DND-41 (cell line): ENCODE data around the gene PHF20.

Experiments
- ATAC-seq: fragments of 200-7000 bp; cut with Tn5 transposase; 3 replicates; pipeline ENCODE4 v1.9.1; 2021; ENCODE audit warnings: low read depth; ENCODE audit not compliant: insufficient read depth
- DNase-seq: peaks from one replicate; pipeline ENCODE4 v3.0.0-alpha.2; 2020
- H2AFZ ChIP-seq: 2 replicates; pipeline ENCODE4 v1.6.0; 2012; ENCODE audit warnings: low read depth, low read length
- H3K27ac ChIP-seq: 2 replicates; pipeline ENCODE4 v1.5.1; 2012; ENCODE audit warnings: low read length, inconsistent platforms
- H3K27me3 ChIP-seq: fragments of 200-600 bp; sonication (generic); 2 replicates; pipeline ENCODE4 v1.6.0; 2012; ENCODE audit warnings: low read length, mild to moderate bottlenecking, inconsistent platforms; ENCODE audit not compliant: insufficient read depth, poor library complexity
- H3K36me3 ChIP-seq: 2 replicates; pipeline ENCODE4 v1.5.1; 2012; ENCODE audit warnings: low read length, inconsistent platforms; ENCODE audit not compliant: insufficient read depth
- H3K4me1 ChIP-seq: 2 replicates; pipeline ENCODE4 v1.5.1; 2012; ENCODE audit warnings: mild to moderate bottlenecking, low read length; ENCODE audit not compliant: insufficient read depth
- H3K4me2 ChIP-seq: 2 replicates; pipeline ENCODE4 v1.6.0; 2012; ENCODE audit warnings: mild to moderate bottlenecking, moderate library complexity, low read length, inconsistent platforms; ENCODE audit not compliant: insufficient read depth
- H3K4me3 ChIP-seq, 2 experiments: fragments of 200-600 bp in 1 of 2; shearing (Covaris generic) in 1 of 2; 2 replicates each; pipeline ENCODE4 v1.5.1; 2012 to 2016; ENCODE audit warnings: inconsistent platforms in 2 of 2, low read length in 2 of 2, mild to moderate bottlenecking in 2 of 2, low read depth in 1 of 2, moderate library complexity in 1 of 2
- H3K79me2 ChIP-seq: 2 replicates; pipeline ENCODE4 v1.6.0; 2012; ENCODE audit warnings: low read length, inconsistent platforms; ENCODE audit not compliant: insufficient read depth
- H3K9ac ChIP-seq: 2 replicates; pipeline ENCODE4 v1.6.0; 2012; ENCODE audit warnings: low read depth, mild to moderate bottlenecking, inconsistent platforms, low read length, moderate library complexity
- H3K9me3 ChIP-seq: 2 replicates; pipeline ENCODE4 v1.5.1; 2012; ENCODE audit warnings: low read length, moderate library complexity, mild to moderate bottlenecking, inconsistent platforms; ENCODE audit not compliant: insufficient read depth, severe bottlenecking
- H4K20me1 ChIP-seq: 2 replicates; pipeline ENCODE4 v1.6.0; 2012; ENCODE audit warnings: low read length; ENCODE audit not compliant: insufficient read depth
- CTCF ChIP-seq: IDR thresholded peaks from 2 replicates; pipeline ENCODE4 v1.5.1; 2012; ENCODE audit warnings: borderline replicate concordance, low read length, moderate library complexity, mild to moderate bottlenecking; ENCODE audit not compliant: poor library complexity, severe bottlenecking; ENCODE audit errors: extremely low read depth
- EZH2 ChIP-seq: IDR thresholded peaks from 3 replicates; pipeline ENCODE4 v1.6.1; 2012; ENCODE audit warnings: borderline replicate concordance, low read depth, mild to moderate bottlenecking, moderate library complexity, low read length, inconsistent platforms; ENCODE audit not compliant: severe bottlenecking

The PHF20 gene

GRCh38 chr20:35766843-35767242, 5.0 kb upstream of the PHF20 start:
- 0 out of 2 replicates have a peak overlapping the region, but pooled peaks have one; percentile 18 for H2AFZ ChIP-seq
- H3K36me3 ChIP-seq, result no peaks in the 10 kb centered on the region
- peaks cover 6% of the 10 kb centered on the region; the same call in 1 of the 2 replicates for H3K79me2 ChIP-seq
- no peaks in the 10 kb centered on the region for H4K20me1 ChIP-seq
- TF ChIP-seq CTCF (no peak), EZH2 (no peak)
- no peak overlapping the region for H3K9ac ChIP-seq
- no peak overlapping the region for H3K4me3 ChIP-seq
- ATAC-seq (no peak), DNase-seq (no peak)
- 0 out of 2 replicates have a peak overlapping the region, but pooled peaks have one; percentile 0 for H3K27ac ChIP-seq
- peaks cover 47% of the 10 kb centered on the region for H3K4me1 ChIP-seq
- no peaks in the 10 kb centered on the region for H3K9me3 ChIP-seq
- H3K27me3 ChIP-seq, result no peaks in the 10 kb centered on the region
- no peak overlapping the region for H3K4me2 ChIP-seq

- ATAC-seq (peak; percentile 80), DNase-seq (peak; percentile 91)
- no peaks in the 10 kb centered on the region for H3K36me3 ChIP-seq
- H3K9me3 ChIP-seq, result no peaks in the 10 kb centered on the region
- peak overlapping the region; percentile 92 for H2AFZ ChIP-seq
- H3K4me1 ChIP-seq, result peaks cover 52% of the 10 kb centered on the region
- peak overlapping the region; percentile 55 for H3K9ac ChIP-seq
- peak overlapping the region in 1 of 2 experiments; percentile 48; a peak in 2 of 4 replicates for H3K4me3 ChIP-seq
- peak overlapping the region; percentile 68 for H3K4me2 ChIP-seq
- no peaks in the 10 kb centered on the region for H3K27me3 ChIP-seq
- H3K79me2 ChIP-seq, result peaks cover 14% of the 10 kb centered on the region
- TF ChIP-seq EZH2 (no peak), CTCF (no peak)
- H3K27ac ChIP-seq, result peak overlapping the region; percentile 96
- no peaks in the 10 kb centered on the region for H4K20me1 ChIP-seq
Observed at GRCh38 chr20:35767683-35768481, 3.9 kb upstream of the PHF20 start.

- Histone ChIP-seq H3K27ac (peak overlapping the region; percentile 96), H3K79me2 (peaks cover 25% of the 10 kb centered on the region), H3K4me1 (peaks cover 63% of the 10 kb centered on the region), H3K9me3 (no peaks in the 10 kb centered on the region), H4K20me1 (peaks cover 10% of the 10 kb centered on the region; the same call in 1 of the 2 replicates), H3K9ac (peak overlapping the region; percentile 55), H3K4me3 (peak overlapping the region in 1 of 2 experiments; percentile 48; a peak in 1 of 4 replicates), H2AFZ (peak overlapping the region; percentile 92), H3K36me3 (no peaks in the 10 kb centered on the region), H3K27me3 (no peaks in the 10 kb centered on the region), H3K4me2 (peak overlapping the region; percentile 68)
- no peak for ATAC-seq
- no peak for TF ChIP-seq CTCF
- no peak for TF ChIP-seq EZH2
- DNase-seq, result peak; percentile 65
Observed at GRCh38 chr20:35768731-35769664, 2.8 kb upstream of the PHF20 start.
